ENCODE measurements around the gene C1orf105. TPM values are rescaled to one million over a fixed set of nuclear protein-coding genes. Genes with fewer than 3 reads are reported as not detected.

The C1orf105 gene
- total RNA-seq, 4 donors from 2014 or later = 0.89 to 1.5 (median 1.5) TPM; not detected in 1

DNA sequence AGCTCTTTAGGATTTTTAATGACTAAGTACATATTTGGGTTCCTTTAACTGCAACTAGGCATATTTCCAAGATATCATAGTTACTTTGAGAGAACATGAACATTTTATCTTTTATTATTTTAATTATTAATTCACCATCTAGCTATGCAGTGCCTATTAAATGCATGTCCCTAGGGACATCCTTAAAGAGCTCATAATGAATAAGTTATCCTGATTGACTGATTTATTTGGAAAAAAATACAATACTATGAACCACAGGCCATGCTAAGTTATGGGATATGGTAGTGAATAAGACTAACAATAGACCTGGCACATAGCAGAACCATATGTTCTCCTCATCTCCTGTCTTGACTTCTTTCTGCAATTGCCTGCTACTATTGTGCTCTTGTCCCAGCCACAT lies 16.4 kb upstream of the C1orf105 start:
- TF ChIP-seq, protein P1, sequence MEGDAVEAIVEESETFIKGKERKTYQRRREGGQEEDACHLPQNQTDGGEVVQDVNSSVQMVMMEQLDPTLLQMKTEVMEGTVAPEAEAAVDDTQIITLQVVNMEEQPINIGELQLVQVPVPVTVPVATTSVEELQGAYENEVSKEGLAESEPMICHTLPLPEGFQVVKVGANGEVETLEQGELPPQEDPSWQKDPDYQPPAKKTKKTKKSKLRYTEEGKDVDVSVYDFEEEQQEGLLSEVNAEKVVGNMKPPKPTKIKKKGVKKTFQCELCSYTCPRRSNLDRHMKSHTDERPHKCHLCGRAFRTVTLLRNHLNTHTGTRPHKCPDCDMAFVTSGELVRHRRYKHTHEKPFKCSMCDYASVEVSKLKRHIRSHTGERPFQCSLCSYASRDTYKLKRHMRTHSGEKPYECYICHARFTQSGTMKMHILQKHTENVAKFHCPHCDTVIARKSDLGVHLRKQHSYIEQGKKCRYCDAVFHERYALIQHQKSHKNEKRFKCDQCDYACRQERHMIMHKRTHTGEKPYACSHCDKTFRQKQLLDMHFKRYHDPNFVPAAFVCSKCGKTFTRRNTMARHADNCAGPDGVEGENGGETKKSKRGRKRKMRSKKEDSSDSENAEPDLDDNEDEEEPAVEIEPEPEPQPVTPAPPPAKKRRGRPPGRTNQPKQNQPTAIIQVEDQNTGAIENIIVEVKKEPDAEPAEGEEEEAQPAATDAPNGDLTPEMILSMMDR (IDR thresholded peaks at IDR 0.05) = no peak
- TF ChIP-seq EP300 (IDR thresholded peaks at IDR 0.05) (no peak), POLR2AphosphoS5 (IDR thresholded peaks at IDR 0.05) (no peak), POLR2A (IDR thresholded peaks at IDR 0.05) (no peak)
- Histone ChIP-seq H3K4me3 (no peak overlapping the region), H3K36me3 (no peaks in the 10 kb centered on the region), H3K27ac (no peak overlapping the region), H3K9me3 (no peaks in the 10 kb centered on the region), H3K4me1 (peaks cover 17% of the 10 kb centered on the region), H3K27me3 (no peaks in the 10 kb centered on the region)
- DNase-seq (ENCODE audit: low spot score in 2 of 2) = no peak

DNA sequence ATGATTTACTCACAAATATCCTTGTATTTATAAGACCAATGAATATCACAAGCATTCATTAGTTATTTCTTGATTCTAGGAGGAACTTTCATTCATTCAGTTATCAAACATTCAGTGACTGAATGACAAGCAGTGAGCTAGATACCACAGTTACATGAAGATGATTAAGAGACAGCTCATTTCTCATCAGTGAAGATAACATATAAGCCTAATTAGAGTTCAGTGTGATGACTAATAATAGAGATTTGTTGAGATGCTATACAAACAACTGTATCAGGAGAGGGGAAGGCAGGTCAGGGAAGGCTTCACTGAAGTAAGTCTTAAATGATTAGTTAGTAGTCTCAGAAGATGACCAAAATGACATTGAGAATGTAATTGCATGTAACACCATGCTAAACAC lies 14.6 kb upstream of the C1orf105 start:
- H3K4me3 ChIP-seq = no peak overlapping the region
- no peaks in the 10 kb centered on the region for H3K9me3 ChIP-seq
- H3K27ac ChIP-seq = no peak overlapping the region
- H3K36me3 ChIP-seq = no peaks in the 10 kb centered on the region
- TF ChIP-seq POLR2AphosphoS5 (IDR thresholded peaks at IDR 0.05) = no peak
- TF ChIP-seq EP300 (IDR thresholded peaks at IDR 0.05) = no peak
- TF ChIP-seq, protein P1 (IDR thresholded peaks at IDR 0.05) = no peak
- no peak for TF ChIP-seq POLR2A (IDR thresholded peaks at IDR 0.05)
- peaks cover 2% of the 10 kb centered on the region for H3K4me1 ChIP-seq
- no peaks in the 10 kb centered on the region for H3K27me3 ChIP-seq
- no peak for DNase-seq (ENCODE audit: low spot score in 2 of 2)

DNA sequence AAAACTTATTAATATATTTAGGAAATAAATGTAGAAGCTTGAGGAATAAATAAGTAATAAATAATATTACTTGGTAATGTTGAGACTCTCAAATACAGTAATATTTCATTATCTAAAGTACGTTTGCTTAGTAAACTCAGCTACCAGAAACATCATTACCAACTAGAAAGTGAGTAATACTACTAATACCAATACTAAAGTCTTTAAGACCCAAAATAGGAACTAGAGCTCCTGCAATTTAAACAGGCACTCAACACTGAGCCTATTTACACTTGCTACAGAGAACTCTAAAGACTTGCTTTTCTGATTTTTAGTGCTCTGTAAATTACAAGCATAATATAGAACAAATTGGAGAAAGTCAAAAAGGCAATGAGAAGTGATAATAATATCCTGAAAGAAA lies 13.5 kb upstream of the C1orf105 start:
- Histone ChIP-seq H3K9me3 (no peaks in the 10 kb centered on the region), H3K27ac (no peak overlapping the region), H3K4me1 (peaks cover 2% of the 10 kb centered on the region), H3K36me3 (no peaks in the 10 kb centered on the region), H3K4me3 (no peak overlapping the region), H3K27me3 (no peaks in the 10 kb centered on the region)
- WGBS = 93% methylated on average over 1 of the region's 1 CpG
- TF ChIP-seq, protein P1 (IDR thresholded peaks at IDR 0.05) = no peak
- TF ChIP-seq EP300 (IDR thresholded peaks at IDR 0.05) (no peak), POLR2A (IDR thresholded peaks at IDR 0.05) (no peak), POLR2AphosphoS5 (IDR thresholded peaks at IDR 0.05) (no peak)
- no peak for DNase-seq (ENCODE audit: low spot score in 2 of 2)

DNA sequence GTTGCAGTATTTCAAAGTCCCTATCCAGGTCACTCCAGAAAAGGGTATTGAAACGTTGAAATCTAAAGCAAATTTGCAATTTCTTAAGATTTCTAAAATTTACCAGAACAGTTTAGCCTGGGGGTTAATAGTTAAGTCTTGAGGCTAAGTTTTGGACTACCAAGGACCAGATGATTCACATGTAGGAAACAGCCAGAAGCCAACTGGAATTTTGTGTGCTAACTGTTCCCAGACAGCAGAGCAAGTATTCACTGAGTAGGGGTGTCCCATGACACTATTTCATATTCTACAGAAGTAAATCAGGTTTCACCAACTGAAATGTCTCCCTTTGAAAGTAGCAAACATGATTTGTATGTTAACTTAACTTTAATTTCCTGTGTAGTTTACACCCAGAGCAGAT lies 11.5 kb upstream of the C1orf105 start:
- no peaks in the 10 kb centered on the region for H3K36me3 ChIP-seq
- H3K27me3 ChIP-seq = no peaks in the 10 kb centered on the region
- H3K4me1 ChIP-seq = no peaks in the 10 kb centered on the region
- H3K9me3 ChIP-seq = no peaks in the 10 kb centered on the region
- no peak overlapping the region for H3K4me3 ChIP-seq
- WGBS = 56% methylated on average over 1 of the region's 1 CpG
- H3K27ac ChIP-seq = no peak overlapping the region
- TF ChIP-seq EP300 (IDR thresholded peaks at IDR 0.05) (no peak), POLR2A (IDR thresholded peaks at IDR 0.05) (no peak), POLR2AphosphoS5 (IDR thresholded peaks at IDR 0.05) (no peak)
- TF ChIP-seq, protein P1 (IDR thresholded peaks at IDR 0.05) = no peak
- DNase-seq (ENCODE audit: low spot score in 2 of 2) = no peak

DNA sequence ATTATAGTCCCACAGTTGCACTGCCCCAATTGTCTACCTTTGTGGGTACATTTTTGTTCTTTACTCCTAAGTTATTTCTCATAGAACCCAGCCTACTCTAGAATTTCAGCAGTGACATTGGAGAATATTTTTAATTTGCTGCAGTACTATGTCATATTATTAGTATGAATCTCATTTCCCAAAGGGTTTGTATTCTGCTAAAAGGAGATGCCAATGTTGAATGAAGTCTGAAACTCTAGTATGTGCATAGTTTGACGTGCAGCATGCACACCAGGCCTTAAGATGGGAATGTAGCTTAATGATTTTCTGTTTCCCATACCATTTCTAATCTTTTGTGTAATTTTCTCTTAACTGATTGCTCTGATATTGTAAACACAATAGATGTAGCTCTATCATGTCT lies 10.5 kb upstream of the C1orf105 start:
- H3K4me3 ChIP-seq = no peak overlapping the region
- H3K9me3 ChIP-seq = no peaks in the 10 kb centered on the region
- DNase-seq (ENCODE audit: low spot score in 2 of 2) = no peak
- H3K27me3 ChIP-seq = no peaks in the 10 kb centered on the region
- H3K27ac ChIP-seq = no peak overlapping the region
- 90% methylated on average over 1 of the region's 1 CpG for WGBS
- H3K4me1 ChIP-seq = no peaks in the 10 kb centered on the region
- H3K36me3 ChIP-seq = no peaks in the 10 kb centered on the region
- TF ChIP-seq, protein P1 (IDR thresholded peaks at IDR 0.05) = no peak
- no peak for TF ChIP-seq POLR2AphosphoS5 (IDR thresholded peaks at IDR 0.05)
- TF ChIP-seq EP300 (IDR thresholded peaks at IDR 0.05) = no peak
- TF ChIP-seq POLR2A (IDR thresholded peaks at IDR 0.05) = no peak

All from suprapubic skin (tissue), 4 donors.